Ovary (tissue), 3 donors: ENCODE data around the gene EDIL3.
"Not testable (repeated sequence)": the region's sequence is repeated elsewhere in the genome, so short reads cannot be mapped to it uniquely, and the experiment has no call there.

Source experiments
- CTCF ChIP-seq, 3 donors: fragments of 450-650 bp in 2 of 3; fragments of 200-600 bp in 1 of 3; IDR thresholded peaks; one replicate each; pipeline versions ENCODE4 v1.5.1 to v1.8.0; 2016 to 2022; ENCODE audit warnings: antibody characterized with exemption in 3 of 3, mild to moderate bottlenecking in 1 of 3
- EP300 ChIP-seq: sonication (generic); formaldehyde crosslinking; IDR thresholded peaks from one replicate; pipeline ENCODE4 v1.6.1; 2017; ENCODE audit warnings: antibody characterized with exemption
- POLR2A ChIP-seq: fragments of 450-650 bp; IDR thresholded peaks from one replicate; pipeline ENCODE4 v1.6.1; 2017; ENCODE audit warnings: antibody characterized with exemption, mild to moderate bottlenecking, moderate library complexity
- donor health status: DM: no; HTN: no; CAD: no.

GRCh38 chr5:84160650-84161049 lies 224.0 kb downstream of the EDIL3 start:
- TF ChIP-seq EP300; CTCF (IDR thresholded peaks at IDR 0.05); POLR2A: not testable (repeated sequence)
